GM12874 (cell line): Measurements from ENCODE around the gene TPM4.

Source experiments
- CTCF ChIP-seq: IDR thresholded peaks from 2 replicates; pipeline ENCODE4 v1.5.1; 2011; ENCODE audit warnings: low read depth, mild to moderate bottlenecking, control low read depth, low read length, moderate library complexity; ENCODE audit not compliant: insufficient read depth

Gene TPM4

DNA sequence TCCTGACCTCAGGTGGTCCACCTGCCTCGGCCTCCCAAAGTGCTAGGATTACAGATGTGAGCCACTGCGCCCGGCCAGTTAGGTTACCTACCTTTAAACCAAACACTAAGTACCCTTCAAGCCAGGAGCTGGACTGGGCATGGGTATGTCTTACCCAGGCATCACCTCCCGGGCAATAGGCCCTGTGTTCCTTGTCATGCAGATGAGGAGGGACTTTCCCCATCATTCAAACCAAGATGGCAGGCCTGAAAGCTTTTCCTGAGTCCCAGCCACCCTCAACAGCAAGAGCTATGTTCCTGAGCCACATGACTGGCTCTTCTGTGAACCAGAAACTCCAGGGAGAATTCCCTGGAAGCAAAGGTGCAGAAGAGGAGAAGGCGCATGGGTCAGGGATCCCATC, 44.8 kb downstream of the TPM4 start:
- TF ChIP-seq CTCF = no peak

GRCh38 chr19:16121967-16122366, 45.7 kb downstream of the TPM4 start:
- TF ChIP-seq CTCF = no peak

DNA sequence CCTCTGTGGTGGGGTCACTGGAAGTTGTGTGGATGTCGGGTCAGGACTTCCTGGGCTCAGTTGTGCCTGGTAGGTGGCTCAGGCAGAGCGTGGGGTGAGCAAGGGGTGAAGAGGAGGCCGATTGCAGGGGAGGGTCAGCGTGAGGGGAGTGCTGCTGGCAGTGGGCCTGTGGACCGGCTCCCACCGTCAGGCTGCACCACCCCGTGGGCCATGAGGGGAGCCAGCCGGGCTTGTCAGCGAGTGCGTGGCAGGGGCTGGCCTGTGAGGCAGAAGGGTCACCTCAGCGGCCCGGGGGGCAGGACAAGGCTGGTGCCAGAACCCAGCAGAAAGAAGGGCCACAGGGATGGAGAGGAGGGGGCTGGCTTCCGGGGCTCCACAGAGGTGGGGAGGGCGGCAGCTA, 48.7 kb downstream of the TPM4 start:
- TF ChIP-seq CTCF = no peak

GRCh38 chr19:16125737-16126495, 49.6 kb downstream of the TPM4 start:
- TF ChIP-seq CTCF = no peak

GRCh38 chr19:16127080-16127479, 50.8 kb downstream of the TPM4 start:
- no peak for TF ChIP-seq CTCF

- TF ChIP-seq CTCF = no peak
Measured at GRCh38 chr19:16127776-16128371, 51.6 kb downstream of the TPM4 start.

DNA sequence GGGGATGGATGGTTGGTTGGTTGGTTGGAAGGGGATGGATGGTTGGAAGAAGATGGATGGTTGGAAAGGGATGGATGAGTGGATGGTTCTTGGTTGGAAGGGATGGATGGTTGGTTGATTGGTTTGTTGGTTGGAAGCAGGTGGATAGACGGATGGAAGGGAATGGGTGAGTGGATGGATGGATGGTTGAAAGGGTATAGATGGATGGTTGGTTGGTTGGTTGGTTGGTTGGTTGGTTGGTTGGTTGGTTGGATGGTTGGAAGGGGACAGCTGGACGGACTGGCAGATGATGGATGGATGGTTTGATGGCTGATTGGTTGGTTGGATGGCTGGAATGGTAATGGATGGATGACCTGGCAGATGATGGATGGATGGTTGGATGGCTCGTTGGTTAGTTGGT, 55.4 kb downstream of the TPM4 start:
- no peak for TF ChIP-seq CTCF
